ENCODE measurements around the gene TMEM38A. TPM values are rescaled to one million over a fixed set of nuclear protein-coding genes. Genes with fewer than 3 reads are reported as not detected.

Gene TMEM38A
- total RNA-seq, 1 donor = 2.2 TPM

- no peak overlapping the region for H3K4me3 ChIP-seq (ENCODE audit: low read depth, low read length)
- no peak for TF ChIP-seq CTCF (IDR thresholded peaks at IDR 0.05; ENCODE audit: insufficient read depth, low read depth, low read length)
- DNase-seq (ENCODE audit: low read depth) = no peak
Observed at GRCh38 chr19:16739546-16739945, 78.6 kb downstream of the TMEM38A start.

Small RNA genes within 50 kb of the gene (small RNA-seq; reads per million reads assigned to genes)
- gene AC008737.2 = not detected

Other genes starting within 250 kb of the TMEM38A start
- 16.1 and 18.6 TPM in 2 replicates for gene EPS15L1, start 189.2 kb upstream of the TMEM38A start, total RNA-seq
- gene CALR3, start 165.0 kb upstream of the TMEM38A start, total RNA-seq = not detected in 2 replicates
- 4.2 and 6.0 TPM in 2 replicates for gene C19orf44, start 164.7 kb upstream of the TMEM38A start, total RNA-seq
- gene CHERP, start 118.7 kb upstream of the TMEM38A start, total RNA-seq = 6.1 and 6.5 TPM in 2 replicates
- 32.5 and 46.2 TPM in 2 replicates for gene SLC35E1, start 88.7 kb upstream of the TMEM38A start, total RNA-seq
- gene MED26, start 32.9 kb upstream of the TMEM38A start, total RNA-seq = 5.2 and 7.3 TPM in 2 replicates
- gene SMIM7, start 995 bp upstream of the TMEM38A start, total RNA-seq = 60.6 and 68.7 TPM in 2 replicates
- not detected in 2 replicates for gene NWD1, start 58.7 kb downstream of the TMEM38A start, total RNA-seq
- 35.4 and 40.2 TPM in 2 replicates for gene SIN3B, start 168.3 kb downstream of the TMEM38A start, total RNA-seq
- gene F2RL3, start 227.9 kb downstream of the TMEM38A start, total RNA-seq = 0.43 and 0.64 TPM in 2 replicates